Body of pancreas (tissue), 4 donors: ENCODE measurements around the gene AIFM2. TPM values are rescaled to one million over a fixed set of nuclear protein-coding genes. Genes with fewer than 3 reads are reported as not detected.

Source experiments
- ATAC-seq: fragments of 150-250 bp; one replicate; pipeline ENCODE4 v1.9.1; 2016
- DNase-seq, 4 donors: peaks; one replicate each; pipeline ENCODE4 v3.0.0-alpha.2; 2019
- H3K27ac ChIP-seq, 4 donors: fragments of 200-600 bp; sonication (generic); 1 replicate in 3 of 4; 2 replicates in 1 of 4; pipeline versions ENCODE4 v1.5.1 to v1.6.1; 2016 to 2019; ENCODE audit warnings: mild to moderate bottlenecking in 1 of 4, mixed read lengths in 1 of 4, moderate library complexity in 1 of 4
- H3K27me3 ChIP-seq, 2 donors: fragments of 200-600 bp; sonication (generic); one replicate each; pipeline ENCODE4 v1.6.0; 2016; ENCODE audit warnings: mild to moderate bottlenecking in 1 of 2
- H3K36me3 ChIP-seq, 2 donors: fragments of 200-600 bp; sonication (generic); replicated peaks in 1 of 2; 2 replicates each; pipeline ENCODE4 v1.5.1; 2016; ENCODE audit warnings: low read depth in 2 of 2; ENCODE audit not compliant: insufficient read depth in 1 of 2
- H3K4me1 ChIP-seq: fragments of 200-600 bp; sonication (generic); one replicate; pipeline ENCODE4 v1.6.0; 2016
- H3K4me3 ChIP-seq, 2 donors: fragments of 200-600 bp; sonication (generic); 1 replicate in 1 of 2; 2 replicates in 1 of 2; pipeline ENCODE4 v1.5.1; 2016 to 2019
- H3K9me3 ChIP-seq, 3 donors: fragments of 200-600 bp; sonication (generic); 1 replicate in 2 of 3; 2 replicates in 1 of 3; pipeline ENCODE4 v1.5.1; 2016
- CTCF ChIP-seq, 7 experiments: fragments of 450-650 bp in 4 of 7; fragments of 200-600 bp in 3 of 7; sonication (generic) in 3 of 7; IDR thresholded peaks; one replicate each; pipeline ENCODE4 v1.5.1; 2016 to 2019; ENCODE audit warnings: antibody characterized with exemption in 7 of 7
- POLR2A ChIP-seq, 3 donors: fragments of 450-650 bp; IDR thresholded peaks; one replicate each; pipeline ENCODE4 v1.6.1; 2016; ENCODE audit warnings: antibody characterized with exemption in 3 of 3, mild to moderate bottlenecking in 2 of 3
- WGBS, 2 donors: methylation state at CpG; one replicate each; pipeline ENCODE4 v1.1.5; 2017; 5-methylcytosine and 5-hydroxymethylcytosine counted together
- intact Hi-C: fragments of 100-400 bp; cut with DNase I; formaldehyde crosslinking; loops from one replicate; pipeline ENCODE4 v1.15.1; 2023
- total RNA-seq, 2 donors: library from RNA; depleted of rRNA; stranded (reverse); fragments of >200 nt; gene quantifications; one replicate each; pipeline ENCODE4 v1.1.0, GENCODE V29; 2016

AIFM2 gene
- total RNA-seq, 2 donors from 2014 or later = 4.2 to 12.2 TPM

GRCh38 chr10:70078937-70079336, 53.7 kb downstream of the AIFM2 start:
- DNase-seq (no peak), ATAC-seq (no peak)
- no peaks in the 10 kb centered on the region for H3K4me1 ChIP-seq
- TF ChIP-seq POLR2A (IDR thresholded peaks at IDR 0.05) (no peak), CTCF (IDR thresholded peaks at IDR 0.05) (no peak)
- 84 to 91% methylated on average over 7 of the region's 7 CpGs for WGBS, 2 donors
- H3K9me3 ChIP-seq = no peaks in the 10 kb centered on the region
- H3K4me3 ChIP-seq = no peak overlapping the region
- H3K36me3 ChIP-seq = no peaks in the 10 kb centered on the region
- intact Hi-C loops = no loop called here
- H3K27ac ChIP-seq = no peak overlapping the region
- H3K27me3 ChIP-seq = no peaks in the 10 kb centered on the region

GRCh38 chr10:70078329-70078728, 54.3 kb downstream of the AIFM2 start:
- Histone ChIP-seq H3K4me3 (no peak overlapping the region), H3K27ac (no peak overlapping the region), H3K36me3 (no peaks in the 10 kb centered on the region), H3K9me3 (no peaks in the 10 kb centered on the region), H3K27me3 (no peaks in the 10 kb centered on the region), H3K4me1 (no peaks in the 10 kb centered on the region)
- DNase-seq (no peak), ATAC-seq (no peak)
- intact Hi-C loops = no loop called here
- TF ChIP-seq POLR2A (IDR thresholded peaks at IDR 0.05) = no peak
- TF ChIP-seq CTCF (IDR thresholded peaks at IDR 0.05) = no peak
- 95 to 96% methylated on average over 5 of the region's 5 CpGs for WGBS, 2 donors

DNA sequence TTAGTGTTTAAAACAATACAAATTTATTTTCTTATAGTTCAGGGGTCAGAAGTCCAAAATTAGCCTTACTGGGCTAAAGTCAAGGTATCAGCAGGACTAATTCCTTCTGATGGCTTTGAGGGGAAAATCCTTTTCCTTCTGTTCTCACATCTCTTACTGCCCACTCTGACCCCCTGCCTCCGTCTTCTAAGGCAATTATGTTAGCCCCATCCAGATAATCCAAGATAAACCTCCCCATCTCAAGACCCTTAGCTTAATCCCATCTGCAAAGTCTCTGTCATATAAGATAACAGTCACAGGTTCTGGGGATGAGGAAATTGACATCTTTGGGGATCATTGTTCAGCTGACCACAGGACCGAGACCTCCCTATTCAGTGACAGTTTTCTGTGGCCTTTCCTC, 57.7 kb downstream of the AIFM2 start:
- Histone ChIP-seq H3K4me1 (no peaks in the 10 kb centered on the region), H3K36me3 (no peaks in the 10 kb centered on the region), H3K27ac (no peak overlapping the region), H3K9me3 (no peaks in the 10 kb centered on the region), H3K4me3 (no peak overlapping the region), H3K27me3 (no peaks in the 10 kb centered on the region)
- 94 to 95% methylated on average over 2 of the region's 2 CpGs for WGBS, 2 donors
- TF ChIP-seq CTCF (IDR thresholded peaks at IDR 0.05) = no peak
- TF ChIP-seq POLR2A (IDR thresholded peaks at IDR 0.05) = no peak
- ATAC-seq = no peak
- DNase-seq = no peak
- intact Hi-C loops = no loop called here

DNA sequence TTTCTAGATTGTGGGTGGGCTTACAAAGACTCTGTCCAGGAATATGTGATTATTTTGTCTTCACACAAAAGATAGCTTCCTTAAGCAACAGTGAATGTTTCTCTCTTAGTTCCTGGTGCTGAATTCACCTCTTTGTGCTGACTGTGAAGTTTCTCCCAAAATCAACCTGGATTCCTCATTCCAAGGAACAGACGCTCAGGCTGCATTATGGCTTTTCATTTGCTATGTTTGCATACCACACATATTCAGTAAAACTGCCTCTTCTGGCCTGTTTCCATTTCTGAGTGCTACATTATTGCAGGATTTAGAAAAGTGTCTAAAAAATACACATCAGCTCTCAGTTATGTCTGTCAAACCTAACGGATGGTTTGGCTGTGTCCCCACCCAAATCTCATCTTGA, 58.5 kb downstream of the AIFM2 start:
- Histone ChIP-seq H3K9me3 (no peaks in the 10 kb centered on the region), H3K4me3 (no peak overlapping the region), H3K27ac (no peak overlapping the region), H3K36me3 (no peaks in the 10 kb centered on the region), H3K27me3 (no peaks in the 10 kb centered on the region), H3K4me1 (no peaks in the 10 kb centered on the region)
- ATAC-seq = no peak
- no peak for TF ChIP-seq POLR2A (IDR thresholded peaks at IDR 0.05)
- TF ChIP-seq CTCF (IDR thresholded peaks at IDR 0.05) = no peak
- intact Hi-C loops = no loop called here
- no peak for DNase-seq
- WGBS, 2 donors = 94% methylated on average over 2 of the region's 2 CpGs

GRCh38 chr10:70070834-70071233, 61.8 kb downstream of the AIFM2 start:
- H3K4me3 ChIP-seq = no peak overlapping the region
- no peaks in the 10 kb centered on the region for H3K9me3 ChIP-seq
- no peaks in the 10 kb centered on the region for H3K4me1 ChIP-seq
- intact Hi-C loops = no loop called here
- no peaks in the 10 kb centered on the region for H3K36me3 ChIP-seq
- H3K27me3 ChIP-seq = no peaks in the 10 kb centered on the region
- no peak for ATAC-seq
- H3K27ac ChIP-seq = no peak overlapping the region
- no peak for DNase-seq
- 89 to 97% methylated on average over 11 of the region's 11 CpGs for WGBS, 2 donors
- no peak for TF ChIP-seq CTCF (IDR thresholded peaks at IDR 0.05)
- no peak for TF ChIP-seq POLR2A (IDR thresholded peaks at IDR 0.05)
